Keratinocyte (primary cell): ENCODE measurements around the gene DIP2B. TPM values are rescaled to one million over a fixed set of nuclear protein-coding genes. Genes with fewer than 3 reads are reported as not detected.

Experiments
- DNase-seq: peaks from one replicate; pipeline ENCODE4 v3.0.0-alpha.2; 2011; ENCODE audit warnings: low read depth, missing footprints, low spot score
- FAIRE-seq: peaks from 2 replicates; lab custom pipeline; 2011; peaks lifted over from hg19 to GRCh38; lab: Jason Lieb, UNC
- H2AFZ ChIP-seq: 2 replicates; pipeline ENCODE4 v1.6.0; 2012; ENCODE audit warnings: low read length, control low read depth, inconsistent platforms; ENCODE audit not compliant: control insufficient read depth
- H3K27ac ChIP-seq: 2 replicates; pipeline ENCODE4 v1.5.1; 2011; ENCODE audit warnings: low read length; ENCODE audit not compliant: control insufficient read depth, insufficient read depth
- H3K27me3 ChIP-seq: 3 replicates; pipeline ENCODE4 v1.6.0; 2011; ENCODE audit warnings: low read length; ENCODE audit not compliant: control insufficient read depth, insufficient read depth; ENCODE audit errors: extremely low read depth
- H3K36me3 ChIP-seq, 2 experiments: 2 replicates in 1 of 2; 3 replicates in 1 of 2; pipeline ENCODE4 v1.5.1; 2011; ENCODE audit warnings: low read length in 2 of 2, mild to moderate bottlenecking in 1 of 2; ENCODE audit not compliant: control insufficient read depth in 2 of 2, insufficient read depth in 2 of 2; ENCODE audit errors: extremely low read depth in 1 of 2
- H3K4me1 ChIP-seq: 3 replicates; pipeline ENCODE4 v1.5.1; 2011; ENCODE audit warnings: low read length; ENCODE audit not compliant: control insufficient read depth, insufficient read depth; ENCODE audit errors: extremely low read depth
- H3K4me2 ChIP-seq: 3 replicates; pipeline ENCODE4 v1.6.0; 2011; ENCODE audit warnings: low read depth, low read length; ENCODE audit not compliant: control insufficient read depth, insufficient read depth; ENCODE audit errors: extremely low read depth
- H3K4me3 ChIP-seq, 3 experiments: fragments of 200-600 bp in 1 of 3; sonication (generic) in 1 of 3; 2 replicates in 2 of 3; 3 replicates in 1 of 3; pipeline ENCODE4 v1.5.1; 2011 to 2016; ENCODE audit warnings: low read length in 3 of 3, mild to moderate bottlenecking in 3 of 3, control low read depth in 2 of 3, inconsistent platforms in 1 of 3, low read depth in 1 of 3, mixed read lengths in 1 of 3, mixed run types in 1 of 3, moderate library complexity in 1 of 3; ENCODE audit not compliant: control insufficient read depth in 2 of 3, insufficient read depth in 2 of 3; ENCODE audit errors: extremely low read depth in 1 of 3
- H3K79me2 ChIP-seq: 2 replicates; pipeline ENCODE4 v1.6.0; 2012; ENCODE audit warnings: low read length; ENCODE audit not compliant: control insufficient read depth, insufficient read depth
- H3K9ac ChIP-seq: 3 replicates; pipeline ENCODE4 v1.6.0; 2011; ENCODE audit warnings: low read length; ENCODE audit not compliant: control insufficient read depth, insufficient read depth; ENCODE audit errors: extremely low read depth
- H3K9me1 ChIP-seq: 3 replicates; pipeline ENCODE4 v1.6.0; 2011; ENCODE audit warnings: low read length; ENCODE audit not compliant: control insufficient read depth, insufficient read depth; ENCODE audit errors: extremely low read depth
- H3K9me3 ChIP-seq: 2 replicates; pipeline ENCODE4 v1.5.1; 2012; ENCODE audit warnings: low read depth, low read length; ENCODE audit not compliant: control insufficient read depth
- H4K20me1 ChIP-seq: 3 replicates; pipeline ENCODE4 v1.6.0; 2011; ENCODE audit warnings: low read length; ENCODE audit not compliant: control insufficient read depth, insufficient read depth; ENCODE audit errors: extremely low read depth
- EZH2 ChIP-seq: IDR thresholded peaks from one replicate; pipeline ENCODE4 v1.6.1; 2012; ENCODE audit warnings: inconsistent platforms, mild to moderate bottlenecking, low read length, moderate library complexity
- dilution Hi-C: fragments of 300-500 bp; cut with MboI; formaldehyde crosslinking; loops from one replicate; pipeline ENCODE4 v1.7.0; 2020; ENCODE audit warnings: low sequenced_read_pairs; ENCODE audit not compliant: extremely low pct_ligation_motif_present
- polyA plus RNA-seq, 5 experiments: library from polyadenylated mRNA; depleted of rRNA in 3 of 5; stranded (reverse) in 3 of 5; stranded (forward) in 1 of 5; unstranded in 1 of 5; fragments of >200 nt; gene quantifications; 1 replicate in 1 of 5; 2 replicates in 3 of 5; 3 replicates in 1 of 5; pipeline versions ENCODE4 v1.2.1 to v1.2.3, GENCODE V29; 2011 to 2012; ENCODE audit warnings: missing spikeins in 2 of 5, low read depth in 1 of 5, low replicate concordance in 1 of 5
- TF ChIP-seq, protein P1 (sequence below), 3 experiments: IDR thresholded peaks in 1 of 3; conservative IDR thresholded peaks in 1 of 3; optimal IDR thresholded peaks in 1 of 3; 2 replicates in 2 of 3; 3 replicates in 1 of 3; pipeline versions ENCODE3 to v1.5.1; 2011; ENCODE audit warnings: low read length in 3 of 3, mild to moderate bottlenecking in 3 of 3, moderate library complexity in 2 of 3, control low read depth in 1 of 3, inconsistent platforms in 1 of 3; ENCODE audit not compliant: insufficient read depth in 2 of 3; ENCODE audit errors: extremely low read depth in 1 of 3

Gene DIP2B
- polyA plus RNA-seq, 1 donor (not counting 4 experiments of a cell fraction or from before 2014, with no cell fraction given), result 30.2 TPM

DNA sequence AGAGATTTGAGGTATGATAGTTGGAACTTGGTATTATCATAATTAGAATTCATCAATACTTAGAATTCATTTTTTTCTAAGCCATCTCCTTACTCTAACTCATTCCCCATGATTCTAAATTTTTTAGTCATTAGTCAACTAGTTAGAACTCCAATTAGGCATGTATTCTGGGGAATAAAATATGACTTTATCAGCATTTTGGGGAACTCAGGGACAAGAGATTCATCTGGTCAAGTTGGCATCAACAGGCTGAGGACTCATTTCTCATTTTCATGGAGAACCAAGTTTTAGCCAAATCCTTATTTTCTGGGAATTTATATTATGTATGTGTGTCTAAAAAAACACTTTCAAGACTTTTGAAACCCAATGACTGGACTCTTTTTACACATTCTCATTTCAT is 29.2 kb downstream of the DIP2B start:
- H3K9me3 ChIP-seq, result peaks cover 2% of the 10 kb centered on the region
- H3K4me3 ChIP-seq, result no peak overlapping the region
- FAIRE-seq (no peak), DNase-seq (no peak)
- no peak overlapping the region for H2AFZ ChIP-seq
- H3K27me3 ChIP-seq, result no peaks in the 10 kb centered on the region
- peaks cover 3 to 6% of the 10 kb centered on the region in 2 experiments for H3K36me3 ChIP-seq
- dilution Hi-C loops, result no loop called here
- H3K27ac ChIP-seq, result peak overlapping the region; percentile 99
- H3K4me2 ChIP-seq, result peak overlapping the region; percentile 93
- H3K4me1 ChIP-seq, result peaks cover 58% of the 10 kb centered on the region
- TF ChIP-seq EZH2, result no peak
- TF ChIP-seq, protein P1, sequence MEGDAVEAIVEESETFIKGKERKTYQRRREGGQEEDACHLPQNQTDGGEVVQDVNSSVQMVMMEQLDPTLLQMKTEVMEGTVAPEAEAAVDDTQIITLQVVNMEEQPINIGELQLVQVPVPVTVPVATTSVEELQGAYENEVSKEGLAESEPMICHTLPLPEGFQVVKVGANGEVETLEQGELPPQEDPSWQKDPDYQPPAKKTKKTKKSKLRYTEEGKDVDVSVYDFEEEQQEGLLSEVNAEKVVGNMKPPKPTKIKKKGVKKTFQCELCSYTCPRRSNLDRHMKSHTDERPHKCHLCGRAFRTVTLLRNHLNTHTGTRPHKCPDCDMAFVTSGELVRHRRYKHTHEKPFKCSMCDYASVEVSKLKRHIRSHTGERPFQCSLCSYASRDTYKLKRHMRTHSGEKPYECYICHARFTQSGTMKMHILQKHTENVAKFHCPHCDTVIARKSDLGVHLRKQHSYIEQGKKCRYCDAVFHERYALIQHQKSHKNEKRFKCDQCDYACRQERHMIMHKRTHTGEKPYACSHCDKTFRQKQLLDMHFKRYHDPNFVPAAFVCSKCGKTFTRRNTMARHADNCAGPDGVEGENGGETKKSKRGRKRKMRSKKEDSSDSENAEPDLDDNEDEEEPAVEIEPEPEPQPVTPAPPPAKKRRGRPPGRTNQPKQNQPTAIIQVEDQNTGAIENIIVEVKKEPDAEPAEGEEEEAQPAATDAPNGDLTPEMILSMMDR (optimal IDR thresholded peaks at IDR 0.05 in 1 of 3, IDR thresholded peaks at IDR 0.05 in 1 of 3, conservative IDR thresholded peaks at IDR 0.05 in 1 of 3; ENCODE audit: extremely low read depth in 1 of 3, insufficient read depth in 2 of 3, low read length in 3 of 3), result no peak
- no peaks in the 10 kb centered on the region for H3K9me1 ChIP-seq
- H3K79me2 ChIP-seq, result peaks cover 49% of the 10 kb centered on the region
- H3K9ac ChIP-seq, result peak overlapping the region; percentile 74
- H4K20me1 ChIP-seq, result no peaks in the 10 kb centered on the region

DNA sequence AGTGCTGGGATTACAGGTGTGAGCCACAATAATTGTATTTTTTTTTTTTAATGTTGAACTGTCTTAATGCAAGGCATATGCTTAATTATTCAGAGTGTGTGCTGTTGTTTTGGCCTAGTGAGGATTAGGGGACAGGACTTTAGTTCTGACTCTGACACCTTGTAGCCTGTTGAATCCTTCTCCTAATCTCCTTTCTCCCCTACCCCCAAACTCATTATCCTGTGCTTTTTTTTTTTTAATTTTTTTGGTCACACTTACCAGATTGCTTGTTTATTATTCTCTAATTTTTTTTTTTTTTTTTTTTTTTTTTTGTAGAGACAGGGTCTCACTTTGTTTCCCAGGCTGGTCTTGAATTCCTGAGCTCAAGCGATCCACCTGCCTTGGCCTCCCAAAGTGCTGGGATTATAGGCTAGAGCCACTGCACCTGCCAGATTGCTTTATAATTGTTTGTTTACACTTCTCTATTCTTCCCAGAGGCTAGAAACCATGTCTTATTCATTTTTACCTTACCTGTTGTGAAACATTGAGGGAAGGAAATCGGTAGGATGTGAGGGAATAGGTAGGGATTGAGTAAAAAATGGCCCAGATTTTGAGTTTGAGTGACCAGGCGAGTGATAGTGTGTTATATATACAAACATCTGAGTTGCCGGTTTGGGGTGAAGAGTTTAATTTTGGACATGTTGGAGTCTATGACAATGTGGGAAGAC is 32.2 kb downstream of the DIP2B start:
- Histone ChIP-seq H3K9me3 (no peaks in the 10 kb centered on the region), H3K4me3 (no peak overlapping the region), H3K4me2 (peak overlapping the region; percentile 74), H3K36me3 (no peaks in the 10 kb centered on the region), H3K79me2 (peaks cover 47% of the 10 kb centered on the region), H3K9me1 (no peaks in the 10 kb centered on the region), H3K4me1 (peaks cover 54% of the 10 kb centered on the region), H4K20me1 (no peaks in the 10 kb centered on the region), H2AFZ (no peak overlapping the region), H3K27me3 (no peaks in the 10 kb centered on the region), H3K27ac (peak overlapping the region; percentile 89), H3K9ac (peak overlapping the region; percentile 69)
- no peak for FAIRE-seq
- dilution Hi-C loops, result no loop called here
- no peak for DNase-seq
- TF ChIP-seq, protein P1 (optimal IDR thresholded peaks at IDR 0.05 in 1 of 3, IDR thresholded peaks at IDR 0.05 in 1 of 3, conservative IDR thresholded peaks at IDR 0.05 in 1 of 3; ENCODE audit: extremely low read depth in 1 of 3, insufficient read depth in 2 of 3, low read length in 3 of 3), result no peak
- TF ChIP-seq EZH2, result no peak
